GM12878 (cell line): ENCODE measurements around the gene DST. TPM values are rescaled to one million over a fixed set of nuclear protein-coding genes. Genes with fewer than 3 reads are reported as not detected.

ENCODE experiments used
- ATAC-seq: fragments of 200-7000 bp; cut with Tn5 transposase; 3 replicates; pipeline ENCODE4 v1.9.1; 2020; ENCODE audit warnings: mild to moderate bottlenecking, moderate library complexity
- BruUV-seq: library from RNA; stranded (reverse); fragments of 400-500 nt; replicated peaks from 2 replicates; lab custom pipeline; 2021; lab: Mats Ljungman, UMichigan
- CTCF ChIA-PET: fragments of 300-600 bp; sonication (Branson Sonifier 250); formaldehyde crosslinking; extraction: SDS; loops from one replicate; lab custom pipeline; 2021; ENCODE audit warnings: inconsistent platforms; lab: Yijun Ruan, JAX
- POLR2A ChIA-PET: fragments of 350-600 bp; formaldehyde crosslinking; extraction: SDS; loops from one replicate; lab custom pipeline; 2021; ENCODE audit warnings: inconsistent platforms; lab: Charles Lee
- RAD21 ChIA-PET: fragments of 300-600 bp; sonication (Branson Sonifier 250); formaldehyde crosslinking; loops from one replicate; lab custom pipeline; 2023; ENCODE audit warnings: antibody characterized with exemption; ENCODE audit not compliant: unreplicated experiment; lab: Charles Lee
- SMC1A ChIA-PET: fragments of 300-600 bp; sonication (Branson Sonifier 250); formaldehyde crosslinking; loops from one replicate; lab custom pipeline; 2023; ENCODE audit not compliant: unreplicated experiment, uncharacterized antibody; lab: Charles Lee
- DNase-seq: peaks from one replicate; pipeline ENCODE4 v3.0.0-alpha.2; 2011; ENCODE audit warnings: low read depth, low spot score
- FAIRE-seq: peaks from 3 replicates; lab custom pipeline; 2011; peaks lifted over from hg19 to GRCh38; lab: Jason Lieb, UNC
- H2AFZ ChIP-seq: 2 replicates; pipeline ENCODE4 v1.6.0; 2011; ENCODE audit warnings: low read depth, low read length, control low read depth; ENCODE audit not compliant: control insufficient read depth
- H3K27ac ChIP-seq: 2 replicates; pipeline ENCODE4 v1.5.1; 2011; ENCODE audit warnings: control low read depth; ENCODE audit not compliant: control insufficient read depth, insufficient read depth
- H3K27me3 ChIP-seq, 2 experiments: replicated peaks in 1 of 2; 2 replicates each; pipeline versions ENCODE4 v1.6.0 to v1.6.1; 2011; ENCODE audit warnings: low read length in 1 of 2; ENCODE audit not compliant: control insufficient read depth in 2 of 2, insufficient read depth in 2 of 2
- H3K36me3 ChIP-seq, 2 experiments: 2 replicates each; pipeline ENCODE4 v1.5.1; 2011; ENCODE audit warnings: low read length in 1 of 2; ENCODE audit not compliant: control insufficient read depth in 2 of 2, insufficient read depth in 2 of 2
- H3K4me1 ChIP-seq: 2 replicates; pipeline ENCODE4 v1.6.1; 2011; ENCODE audit warnings: mild to moderate bottlenecking, low read length, moderate library complexity, mixed read lengths; ENCODE audit not compliant: control insufficient read depth, insufficient read depth
- H3K4me2 ChIP-seq: 2 replicates; pipeline ENCODE4 v1.6.0; 2011; ENCODE audit warnings: control low read depth; ENCODE audit not compliant: control insufficient read depth, insufficient read depth
- H3K4me3 ChIP-seq: fragments of 200-600 bp; sonication (generic); 2 replicates; pipeline ENCODE4 v1.5.1; 2016
- H3K79me2 ChIP-seq: 2 replicates; pipeline ENCODE4 v1.6.0; 2011; ENCODE audit warnings: low read length; ENCODE audit not compliant: control insufficient read depth, insufficient read depth
- H3K9ac ChIP-seq: 2 replicates; pipeline ENCODE4 v1.8.0; 2011; ENCODE audit warnings: low read length, control low read depth, mixed read lengths; ENCODE audit not compliant: control insufficient read depth, insufficient read depth
- H3K9me3 ChIP-seq: replicated peaks from 3 replicates; pipeline ENCODE4 v1.5.1; 2011; ENCODE audit warnings: mild to moderate bottlenecking, low read length; ENCODE audit not compliant: control insufficient read depth, insufficient read depth
- H4K20me1 ChIP-seq: 2 replicates; pipeline ENCODE4 v1.6.0; 2011; ENCODE audit not compliant: control insufficient read depth, insufficient read depth
- E2F8 ChIP-seq: fragments of 450-650 bp; IDR thresholded peaks from 2 replicates; pipeline ENCODE4 v1.6.1; 2018; ENCODE audit warnings: mild to moderate bottlenecking, low read depth, moderate library complexity; ENCODE audit not compliant: partially characterized antibody
- JUNB ChIP-seq: IDR thresholded peaks from 2 replicates; pipeline ENCODE4 v1.6.1; 2016; ENCODE audit warnings: antibody characterized with exemption, mild to moderate bottlenecking
- ZNF384 ChIP-seq: IDR thresholded peaks from 2 replicates; pipeline ENCODE4 v1.6.1; 2012; ENCODE audit warnings: low read depth, mild to moderate bottlenecking, low read length, improper control_type of control experiment, borderline replicate concordance
- ZNF687 ChIP-seq: fragments of 450-650 bp; IDR thresholded peaks from 2 replicates; pipeline ENCODE4 v1.6.1; 2017; ENCODE audit warnings: mild to moderate bottlenecking, moderate library complexity
- WGBS: methylation state at CpG from one replicate; pipeline ENCODE4 v1.1.6; 2016; ENCODE audit warnings: low lambda C conversion rate; ENCODE audit not compliant: insufficient replicate concordance, insufficient coverage; ENCODE audit errors: missing lambda C conversion rate; 5-methylcytosine and 5-hydroxymethylcytosine counted together
- in situ Hi-C: fragments of 300-500 bp; cut with MboI; formaldehyde crosslinking; loops from 9 replicates; pipeline ENCODE4 v1.14.3; 2018; ENCODE audit warnings: mixed read lengths
- intact Hi-C: fragments of 100-400 bp; cut with micrococcal nuclease; formaldehyde crosslinking; loops from one replicate; pipeline ENCODE4 v1.14.2; 2022; ENCODE audit not compliant: unreplicated experiment
- polyA plus RNA-seq, 11 experiments: library from polyadenylated mRNA; depleted of rRNA in 4 of 11; unstranded in 6 of 11; stranded (reverse) in 5 of 11; fragments of >200 nt; fragmentation: Nextera tagmentation in 4 of 11; fragmentation: Illumina TruSeq in 1 of 11; extraction: Ambion mirVana in 4 of 11; extraction: Trizol in 1 of 11; gene quantifications; 1 replicate in 1 of 11; 2 replicates in 10 of 11; pipeline versions ENCODE4 v1.2.1 to v1.2.3, GENCODE V29; 2011 to 2016; ENCODE audit warnings: inconsistent platforms in 2 of 11, missing spikeins in 2 of 11, low read depth in 1 of 11
- total RNA-seq, 4 experiments: library from RNA; depleted of rRNA in 3 of 4; stranded (reverse); fragments of >200 nt in 3 of 4; fragmentation: Illumina TruSeq in 1 of 4; extraction: Trizol in 1 of 4; gene quantifications; 2 replicates each; pipeline versions ENCODE4 v1.2.1 to v1.2.3, GENCODE V29; 2013 to 2021

Gene DST
- total and polyA plus RNA-seq, 10 of the 15 experiments (the other 5 are each of a cell fraction or from before 2014, with no cell fraction given): 32.1 to 156 (median 75.0) TPM

GRCh38 chr6:56531839-56532595, 110.7 kb downstream of the DST start:
- Histone ChIP-seq H4K20me1 (0 out of 2 replicates have a peak, but pooled peaks cover 2% of the 10 kb centered on the region), H2AFZ (no peak overlapping the region), H3K27ac (no peak overlapping the region), H3K4me1 (no peaks in the 10 kb centered on the region), H3K4me3 (no peak overlapping the region), H3K9me3 (no peaks in the 10 kb centered on the region), H3K27me3 (no peaks in the 10 kb centered on the region), H3K9ac (no peak overlapping the region), H3K36me3 (peaks cover 4 to 53% of the 10 kb centered on the region in 2 experiments), H3K4me2 (no peak overlapping the region)
- CTCF ChIA-PET: interaction anchor here (0.6 to 5.6 kb wide), 8 partner anchors 10 to 63 kb away, joined by 3 to 35 read pairs (median 7); no protein-coding TSS in a partner anchor
- intact Hi-C loops: no loop called here
- FAIRE-seq (no peak), ATAC-seq (no peak), DNase-seq (no peak)
- WGBS: 97% methylated on average over 5 of the region's 5 CpGs
- in situ Hi-C loops: no loop called here
- no TSS peak for BruUV-seq
- SMC1A ChIA-PET: interaction anchor here (0.7 to 4.2 kb wide), 6 partner anchors 7 to 320 kb away, joined by 3 to 30 read pairs (median 7); no protein-coding TSS in a partner anchor
- POLR2A ChIA-PET: interaction anchor here (3.6 kb wide), 1 partner anchor 10 kb away, joined by 21 read pairs; no protein-coding TSS in a partner anchor
- no peak for TF ChIP-seq JUNB
- TF ChIP-seq E2F8: no peak
- TF ChIP-seq ZNF384: no peak
- no peak for TF ChIP-seq ZNF687
- TF ChIP-seq, all 136 proteins: peak for 0
- RAD21 ChIA-PET: interaction anchor here (1.1 to 1.9 kb wide), 3 partner anchors 10 to 60 kb away, joined by 3 to 5 read pairs (median 4); no protein-coding TSS in a partner anchor
- no peaks in the 10 kb centered on the region for H3K79me2 ChIP-seq
